ENCODE data around the gene FGD4.
"Not testable (repeated sequence)": the region's sequence is repeated elsewhere in the genome, so short reads cannot be mapped to it uniquely, and the experiment has no call there.

The FGD4 gene

DNA sequence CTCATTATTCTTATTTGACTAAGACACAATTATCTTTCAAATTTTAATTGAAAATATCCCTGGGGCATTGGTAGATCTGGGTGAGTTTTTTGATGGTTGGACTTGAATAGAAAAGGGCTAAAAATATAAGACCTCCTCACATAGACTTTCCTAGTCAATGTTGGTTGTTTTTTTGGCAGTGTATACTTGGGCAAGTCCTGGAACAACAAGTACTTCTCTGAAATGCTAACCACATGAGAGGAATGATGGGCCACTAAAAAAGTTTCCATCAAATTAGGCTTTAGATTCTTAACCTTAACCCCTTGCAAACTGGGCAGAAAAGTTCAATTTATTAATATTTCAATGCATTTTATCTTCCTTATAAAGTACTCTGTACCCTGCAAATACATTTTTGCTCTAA lies 97.6 kb downstream of the FGD4 start:
- no peak for DNase-seq

DNA sequence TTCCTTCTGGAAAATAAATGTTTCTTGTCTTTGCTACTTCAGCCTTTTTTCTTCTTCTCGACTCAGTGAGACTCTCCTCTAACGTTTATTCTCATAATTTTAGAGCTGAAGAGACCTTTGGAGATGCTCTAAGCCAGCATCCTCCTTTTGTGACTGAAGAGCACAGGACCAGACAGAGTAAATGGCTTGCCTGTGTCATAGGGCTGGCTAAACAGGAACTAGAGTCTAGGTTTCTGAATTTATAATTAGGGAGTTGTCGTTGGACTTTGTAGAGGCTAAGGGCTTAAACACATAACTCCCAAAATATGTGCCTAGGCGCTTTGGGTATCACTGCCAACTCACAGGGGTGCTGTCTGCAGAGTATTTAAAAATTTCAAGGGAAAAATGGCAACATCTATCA lies 98.5 kb downstream of the FGD4 start:
- no peak for DNase-seq

GRCh38 chr12:32499048-32499447 lies 99.7 kb downstream of the FGD4 start:
- no peak for DNase-seq

DNA sequence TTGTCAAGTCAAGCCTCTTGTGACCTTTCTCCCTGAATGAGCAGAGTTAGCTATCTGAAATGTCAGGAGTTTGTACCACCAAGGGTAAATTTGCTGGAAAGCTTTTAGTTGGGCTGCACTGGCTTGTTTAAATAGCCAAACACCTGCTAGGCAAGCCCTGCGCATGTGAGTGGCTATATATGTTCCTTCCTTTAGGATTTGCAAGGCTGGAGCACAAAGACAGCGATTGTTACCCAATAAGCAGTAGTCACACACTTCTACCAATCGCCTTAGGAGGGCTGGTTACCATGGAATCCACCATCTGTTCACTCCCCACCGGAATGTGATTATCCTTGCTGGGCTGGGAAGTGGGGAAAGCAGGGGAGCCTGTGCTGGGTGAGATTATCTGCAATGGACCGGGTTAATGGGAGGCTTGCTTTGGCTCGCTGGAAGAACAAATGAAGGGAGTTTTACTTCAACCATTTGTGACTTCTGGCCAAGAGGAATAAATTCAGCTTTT lies 102.5 kb downstream of the FGD4 start:
- DNase-seq, result peak; percentile 69

DNA sequence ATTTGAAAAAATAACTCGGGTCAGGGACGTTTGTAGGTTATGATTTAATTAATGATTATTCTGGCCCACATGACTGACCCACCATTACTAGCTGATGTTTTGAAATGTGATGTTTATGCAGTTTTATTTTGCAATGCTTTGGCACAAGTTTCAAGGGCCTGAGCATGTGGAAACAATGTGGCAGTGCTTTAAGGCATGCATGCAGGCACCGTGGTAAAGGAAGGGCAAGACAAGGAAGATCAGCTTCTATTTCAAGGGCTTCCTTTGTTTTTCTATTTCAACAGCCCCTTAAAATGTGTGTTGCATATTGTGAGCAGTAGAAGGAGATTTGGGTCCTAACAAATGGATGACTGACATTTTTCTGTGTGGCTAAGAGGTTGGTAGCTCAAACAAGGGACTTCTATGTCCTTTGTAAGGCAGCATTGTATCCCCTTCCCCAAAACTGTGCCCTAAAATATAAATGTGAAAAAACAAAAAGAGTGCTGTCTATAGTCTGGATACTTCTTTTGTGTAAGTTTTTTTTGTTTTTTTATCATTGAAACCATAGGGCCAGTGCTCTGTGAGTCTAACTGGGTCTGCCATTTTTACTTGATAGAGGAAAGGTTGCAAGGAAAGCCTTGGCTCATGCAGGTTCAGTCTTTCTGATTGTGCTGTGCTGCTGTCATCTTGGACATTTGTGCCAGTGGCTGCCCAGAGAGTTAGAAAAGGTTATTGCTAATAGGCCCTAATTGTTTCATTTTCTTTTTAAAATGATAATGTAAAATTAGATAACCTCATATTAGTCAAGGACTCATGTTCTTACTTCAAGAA lies 103.5 kb downstream of the FGD4 start:
- no peak for DNase-seq

DNA sequence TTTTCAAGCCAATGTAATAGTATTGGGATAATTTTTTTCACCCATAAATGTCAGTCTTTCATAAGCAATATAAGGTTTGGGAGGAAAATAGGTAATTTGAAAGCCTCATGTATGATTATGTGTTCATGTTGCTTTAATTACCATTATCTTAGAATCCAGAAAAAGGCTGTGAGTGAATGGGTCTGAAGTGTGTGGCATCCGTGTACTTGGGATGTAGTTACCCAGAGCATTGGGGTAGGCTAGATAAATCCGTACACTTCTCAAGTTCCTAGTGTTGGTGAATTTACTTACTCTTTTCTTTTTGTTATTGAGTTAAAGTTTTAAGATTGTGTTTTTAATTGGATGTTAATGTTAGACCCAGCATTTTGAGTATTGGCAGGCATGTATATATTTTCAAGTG lies 104.4 kb downstream of the FGD4 start:
- DNase-seq, result no peak

DNA sequence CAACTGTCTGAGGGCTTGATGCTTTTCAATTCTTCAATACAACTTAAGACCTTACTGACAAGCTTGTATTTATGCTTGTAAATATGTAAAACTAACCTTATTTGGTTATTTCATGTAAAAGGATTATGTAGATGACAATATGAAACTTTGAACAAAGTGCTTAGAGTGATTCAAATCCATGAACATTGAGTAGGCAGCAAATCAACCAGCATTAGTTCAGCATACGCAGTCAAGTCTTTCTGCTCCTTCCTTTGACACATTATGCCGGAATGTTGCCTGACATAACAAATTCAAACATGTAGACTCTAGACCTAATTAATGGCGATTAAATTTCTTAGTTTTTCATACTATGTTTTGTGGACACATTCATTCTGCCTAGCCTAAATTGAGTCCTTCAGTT lies 105.2 kb downstream of the FGD4 start:
- peak; percentile 17 for DNase-seq

- peak; percentile 22 for DNase-seq
Observed at GRCh38 chr12:32505067-32505945, 105.9 kb downstream of the FGD4 start.

- DNase-seq, result not testable (repeated sequence)
Observed at GRCh38 chr12:32507096-32507941, 108.0 kb downstream of the FGD4 start.

GRCh38 chr12:32507942-32508320 lies 108.6 kb downstream of the FGD4 start:
- no peak for DNase-seq

GRCh38 chr12:32508626-32509025 lies 109.3 kb downstream of the FGD4 start:
- DNase-seq, result no peak

- no peak for DNase-seq
Observed at GRCh38 chr12:32509328-32510091, 110.2 kb downstream of the FGD4 start.

GRCh38 chr12:32511976-32512375 lies 112.6 kb downstream of the FGD4 start:
- not testable (repeated sequence) for DNase-seq

- DNase-seq, result no peak
Observed at GRCh38 chr12:32512379-32512778, 113.0 kb downstream of the FGD4 start.

- no peak for DNase-seq
Observed at GRCh38 chr12:32512910-32513309, 113.6 kb downstream of the FGD4 start.

- DNase-seq, result no peak
Observed at GRCh38 chr12:32515137-32515873, 115.9 kb downstream of the FGD4 start.

DNA sequence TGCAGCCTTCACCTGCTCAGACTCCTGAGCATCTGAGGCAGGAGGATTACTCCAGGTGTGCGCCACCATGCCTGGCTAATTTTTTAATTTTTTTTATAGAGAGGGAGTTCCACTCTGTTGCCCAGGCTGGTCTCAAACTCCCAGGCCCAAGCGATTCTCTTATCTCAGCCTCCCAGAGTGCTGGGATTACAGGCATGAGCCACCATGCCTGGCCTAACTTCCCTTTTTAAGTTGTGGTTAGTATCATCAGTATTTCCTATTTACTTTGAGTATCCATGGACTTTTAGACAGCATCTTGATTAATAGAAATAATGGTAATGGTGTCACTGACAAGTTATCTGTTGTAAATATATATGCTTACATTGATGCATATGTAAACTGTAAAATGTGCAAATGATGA lies 116.9 kb downstream of the FGD4 start:
- no peak for DNase-seq

DNA sequence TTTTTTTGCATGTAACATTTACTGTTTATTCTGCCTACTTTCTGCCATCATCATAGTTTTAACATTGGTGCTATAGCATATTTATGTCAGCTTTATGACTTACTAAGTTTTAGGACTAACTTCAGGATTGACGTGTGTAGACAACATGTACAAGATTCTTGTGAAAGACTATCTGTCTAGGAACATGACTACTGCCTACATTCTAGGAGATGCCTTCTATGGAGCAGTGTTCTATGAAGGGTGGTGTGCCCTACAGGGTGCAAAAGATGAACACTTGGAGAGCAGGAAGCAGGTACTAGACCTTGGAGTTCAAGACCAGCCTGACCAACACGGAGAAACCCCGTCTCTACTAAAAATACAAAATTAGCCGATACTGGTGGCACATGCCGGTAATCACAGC lies 118.6 kb downstream of the FGD4 start:
- DNase-seq, result no peak

GRCh38 chr12:32519047-32519446 lies 119.7 kb downstream of the FGD4 start:
- no peak for DNase-seq

- DNase-seq, result peak; percentile 17
Observed at GRCh38 chr12:32522331-32523221, 123.2 kb downstream of the FGD4 start.

Measured in fibroblast of skin of back (primary cell).